ENCODE results near the gene PPP1R3E. TPM values are rescaled to one million over a fixed set of nuclear protein-coding genes. Genes with fewer than 3 reads are reported as not detected.

Gene PPP1R3E
- total and polyA plus RNA-seq, 2 donors (not counting 1 experiment from before 2014, with no cell fraction given) = 2.6 to 6.0 TPM

GRCh38 chr14:23252006-23252405 lies 50.7 kb downstream of the PPP1R3E start:
- Histone ChIP-seq H3K27ac (ENCODE audit: insufficient read depth, low read length) (no peak overlapping the region), H3K4me1 (ENCODE audit: control insufficient read depth, extremely low read depth, insufficient read depth, low read length) (no peaks in the 10 kb centered on the region), H3K79me2 (ENCODE audit: control insufficient read depth, insufficient read depth, low read length) (no peaks in the 10 kb centered on the region), H4K20me1 (ENCODE audit: control insufficient read depth, extremely low read depth, insufficient read depth, low read length) (no peaks in the 10 kb centered on the region), H3K9me3 (ENCODE audit: control insufficient read depth, insufficient read depth, low read depth, low read length) (no peaks in the 10 kb centered on the region), H3K9ac (ENCODE audit: insufficient read depth, low read length) (no peak overlapping the region), H3K4me3 (replicated peaks in 1 of 4; ENCODE audit: control extremely low read depth in 1 of 4, insufficient read depth in 1 of 4, low read depth in 3 of 4, low read length in 4 of 4) (no peak overlapping the region), H3K36me3 (ENCODE audit: control insufficient read depth, insufficient read depth, low read length) (no peaks in the 10 kb centered on the region), H3K4me2 (ENCODE audit: extremely low read depth, insufficient read depth, low read length) (no peak overlapping the region), H2AFZ (ENCODE audit: low read length) (no peak overlapping the region), H3K27me3 (ENCODE audit: control insufficient read depth, insufficient read depth, low read length) (no peaks in the 10 kb centered on the region)
- no peak for DNase-seq (ENCODE audit: low read depth in 2 of 2)
- no peak for TF ChIP-seq CTCF (conservative IDR thresholded peaks at IDR 0.05 in 1 of 2, IDR thresholded peaks at IDR 0.05 in 1 of 2; ENCODE audit: low read depth in 1 of 2, low read length in 2 of 2)
- no peak for TF ChIP-seq EZH2 (IDR thresholded peaks at IDR 0.05; ENCODE audit: low read length, missing control alignments)

- H3K4me3 ChIP-seq (replicated peaks in 1 of 4; ENCODE audit: control extremely low read depth in 1 of 4, insufficient read depth in 1 of 4, low read depth in 3 of 4, low read length in 4 of 4) = no peak overlapping the region
- no peak overlapping the region for H3K4me2 ChIP-seq (ENCODE audit: extremely low read depth, insufficient read depth, low read length)
- no peak for DNase-seq (ENCODE audit: low read depth in 2 of 2)
- no peaks in the 10 kb centered on the region for H3K9me3 ChIP-seq (ENCODE audit: control insufficient read depth, insufficient read depth, low read depth, low read length)
- TF ChIP-seq CTCF (conservative IDR thresholded peaks at IDR 0.05 in 1 of 2, IDR thresholded peaks at IDR 0.05 in 1 of 2; ENCODE audit: low read depth in 1 of 2, low read length in 2 of 2) (no peak), EZH2 (IDR thresholded peaks at IDR 0.05; ENCODE audit: low read length, missing control alignments) (no peak)
- H3K27me3 ChIP-seq (ENCODE audit: control insufficient read depth, insufficient read depth, low read length) = no peaks in the 10 kb centered on the region
- H2AFZ ChIP-seq (ENCODE audit: low read length) = no peak overlapping the region
- H3K79me2 ChIP-seq (ENCODE audit: control insufficient read depth, insufficient read depth, low read length) = no peaks in the 10 kb centered on the region
- no peaks in the 10 kb centered on the region for H4K20me1 ChIP-seq (ENCODE audit: control insufficient read depth, extremely low read depth, insufficient read depth, low read length)
- H3K27ac ChIP-seq (ENCODE audit: insufficient read depth, low read length) = no peak overlapping the region
- no peak overlapping the region for H3K9ac ChIP-seq (ENCODE audit: insufficient read depth, low read length)
- no peaks in the 10 kb centered on the region for H3K36me3 ChIP-seq (ENCODE audit: control insufficient read depth, insufficient read depth, low read length)
- no peaks in the 10 kb centered on the region for H3K4me1 ChIP-seq (ENCODE audit: control insufficient read depth, extremely low read depth, insufficient read depth, low read length)
Observed at GRCh38 chr14:23249824-23250223, 52.8 kb downstream of the PPP1R3E start.

DNA sequence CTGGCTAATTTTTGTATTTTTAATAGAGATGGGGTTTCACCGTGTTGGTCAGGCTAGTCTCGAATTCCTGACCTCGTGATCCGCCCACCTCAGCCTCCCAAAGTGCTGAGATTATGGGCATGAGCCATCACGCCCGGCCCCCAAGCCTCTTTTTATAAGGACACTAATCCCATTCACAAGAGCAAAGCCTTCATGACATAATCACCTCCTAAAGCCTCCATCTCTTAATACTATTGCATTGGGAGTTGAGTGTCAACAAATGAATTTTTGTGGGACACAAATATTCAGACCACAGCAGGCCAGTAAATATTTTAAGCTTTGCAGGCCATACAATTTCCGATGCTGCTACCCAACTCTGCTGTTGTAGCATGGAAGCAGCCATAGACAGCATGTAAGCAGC lies 54.1 kb downstream of the PPP1R3E start:
- no peaks in the 10 kb centered on the region for H3K27me3 ChIP-seq (ENCODE audit: control insufficient read depth, insufficient read depth, low read length)
- H3K36me3 ChIP-seq (ENCODE audit: control insufficient read depth, insufficient read depth, low read length) = no peaks in the 10 kb centered on the region
- H3K4me1 ChIP-seq (ENCODE audit: control insufficient read depth, extremely low read depth, insufficient read depth, low read length) = no peaks in the 10 kb centered on the region
- H4K20me1 ChIP-seq (ENCODE audit: control insufficient read depth, extremely low read depth, insufficient read depth, low read length) = no peaks in the 10 kb centered on the region
- no peak for TF ChIP-seq CTCF (conservative IDR thresholded peaks at IDR 0.05 in 1 of 2, IDR thresholded peaks at IDR 0.05 in 1 of 2; ENCODE audit: low read depth in 1 of 2, low read length in 2 of 2)
- no peak for TF ChIP-seq EZH2 (IDR thresholded peaks at IDR 0.05; ENCODE audit: low read length, missing control alignments)
- H3K27ac ChIP-seq (ENCODE audit: insufficient read depth, low read length) = no peak overlapping the region
- no peaks in the 10 kb centered on the region for H3K9me3 ChIP-seq (ENCODE audit: control insufficient read depth, insufficient read depth, low read depth, low read length)
- H3K4me2 ChIP-seq (ENCODE audit: extremely low read depth, insufficient read depth, low read length) = no peak overlapping the region
- no peaks in the 10 kb centered on the region for H3K79me2 ChIP-seq (ENCODE audit: control insufficient read depth, insufficient read depth, low read length)
- H2AFZ ChIP-seq (ENCODE audit: low read length) = no peak overlapping the region
- no peak overlapping the region for H3K9ac ChIP-seq (ENCODE audit: insufficient read depth, low read length)
- peak in 1 of 2 donors; percentile 3 for DNase-seq (ENCODE audit: low read depth in 2 of 2)
- H3K4me3 ChIP-seq (replicated peaks in 1 of 4; ENCODE audit: control extremely low read depth in 1 of 4, insufficient read depth in 1 of 4, low read depth in 3 of 4, low read length in 4 of 4) = no peak overlapping the region

Other genes with a start within 250 kb of the PPP1R3E start
- 5.6 and 6.2 TPM in 2 replicates for gene CDH24, start 245.3 kb downstream of the PPP1R3E start, total RNA-seq
- 5.0 and 6.5 TPM in 2 replicates for gene CDH24, start 245.3 kb downstream of the PPP1R3E start, polyA plus RNA-seq
- gene ACIN1, start 207.7 kb downstream of the PPP1R3E start, total RNA-seq = 58.3 and 75.1 TPM in 2 replicates
- 94.0 and 101 TPM in 2 replicates for gene ACIN1, start 207.7 kb downstream of the PPP1R3E start, polyA plus RNA-seq
- 55.0 and 60.4 TPM in 2 replicates for gene C14orf119, start 207.4 kb downstream of the PPP1R3E start, total RNA-seq
- gene C14orf119, start 207.4 kb downstream of the PPP1R3E start, polyA plus RNA-seq = 96.5 and 115 TPM in 2 replicates
- gene CIROP, start 197.9 kb downstream of the PPP1R3E start, total RNA-seq = 0.17 and 1.0 TPM in 2 replicates
- 0.09 and 0.61 TPM in 2 replicates for gene CIROP, start 197.9 kb downstream of the PPP1R3E start, polyA plus RNA-seq
- gene CEBPE, start 183.6 kb downstream of the PPP1R3E start, total RNA-seq = not detected in 2 replicates
- gene CEBPE, start 183.6 kb downstream of the PPP1R3E start, polyA plus RNA-seq = not detected in 2 replicates
- 5.1 and 10.2 TPM in 2 replicates for gene SLC7A8, start 119.2 kb downstream of the PPP1R3E start, total RNA-seq
- gene SLC7A8, start 119.2 kb downstream of the PPP1R3E start, polyA plus RNA-seq = 1.4 and 12.6 TPM in 2 replicates
- not detected in 2 replicates for gene RNF212B, start 64.9 kb downstream of the PPP1R3E start, total RNA-seq
- not detected in 2 replicates for gene RNF212B, start 64.9 kb downstream of the PPP1R3E start, polyA plus RNA-seq
- gene HOMEZ, start 16.7 kb downstream of the PPP1R3E start, total RNA-seq = 3.3 and 4.6 TPM in 2 replicates
- gene HOMEZ, start 16.7 kb downstream of the PPP1R3E start, polyA plus RNA-seq = 7.9 and 9.1 TPM in 2 replicates
- 17.2 and 25.4 TPM in 2 replicates for gene BCL2L2, start 4.0 kb upstream of the PPP1R3E start, total RNA-seq
- gene BCL2L2, start 4.0 kb upstream of the PPP1R3E start, polyA plus RNA-seq = 18.0 and 24.7 TPM in 2 replicates
- 59.1 and 73.2 TPM in 2 replicates for gene PABPN1, start 18.6 kb upstream of the PPP1R3E start, total RNA-seq
- gene PABPN1, start 18.6 kb upstream of the PPP1R3E start, polyA plus RNA-seq = 152 and 158 TPM in 2 replicates
- 16.4 and 23.1 TPM in 2 replicates for gene SLC22A17, start 50.0 kb upstream of the PPP1R3E start, total RNA-seq
- 3.9 and 7.9 TPM in 2 replicates for gene SLC22A17, start 50.0 kb upstream of the PPP1R3E start, polyA plus RNA-seq
- 8.5 and 12.2 TPM in 2 replicates for gene EFS, start 62.3 kb upstream of the PPP1R3E start, total RNA-seq
- 2.0 and 2.3 TPM in 2 replicates for gene EFS, start 62.3 kb upstream of the PPP1R3E start, polyA plus RNA-seq
- not detected in 2 replicates for gene IL25, start 70.0 kb upstream of the PPP1R3E start, total RNA-seq
- not detected in 2 replicates for gene IL25, start 70.0 kb upstream of the PPP1R3E start, polyA plus RNA-seq
- gene CMTM5, start 74.2 kb upstream of the PPP1R3E start, total RNA-seq = 0.33 and 0.77 TPM in 2 replicates
- gene CMTM5, start 74.2 kb upstream of the PPP1R3E start, polyA plus RNA-seq = 0.08 TPM in 1 of 2 replicates, not detected in the other
- not detected in 2 replicates for gene MYH6, start 105.4 kb upstream of the PPP1R3E start, total RNA-seq
- not detected in 2 replicates for gene MYH6, start 105.4 kb upstream of the PPP1R3E start, polyA plus RNA-seq
- gene MYH7, start 132.8 kb upstream of the PPP1R3E start, total RNA-seq = not detected in 2 replicates
- gene MYH7, start 132.8 kb upstream of the PPP1R3E start, polyA plus RNA-seq = not detected in 2 replicates
- 46.9 and 51.9 TPM in 2 replicates for gene NGDN, start 166.8 kb upstream of the PPP1R3E start, total RNA-seq
- 39.5 and 47.7 TPM in 2 replicates for gene NGDN, start 166.8 kb upstream of the PPP1R3E start, polyA plus RNA-seq
- 0.26 and 0.33 TPM in 2 replicates for gene ZFHX2, start 248.9 kb upstream of the PPP1R3E start, total RNA-seq
- gene ZFHX2, start 248.9 kb upstream of the PPP1R3E start, polyA plus RNA-seq = 0.11 TPM in 1 of 2 replicates, not detected in the other

All from fibroblast of lung (primary cell).